GM21526 (cell line): ENCODE data around the gene TYW1.
"Not testable (repeated sequence)": the region's sequence is repeated elsewhere in the genome, so short reads cannot be mapped to it uniquely, and the experiment has no call there.

Source experiments
- ATAC-seq: cut with Tn5 transposase; IDR thresholded peaks from one replicate; pipeline ENCODE4 v1.9.1; 2021; ENCODE audit warnings: moderate library complexity; ENCODE audit not compliant: unreplicated experiment, low FRiP score

The TYW1 gene

DNA sequence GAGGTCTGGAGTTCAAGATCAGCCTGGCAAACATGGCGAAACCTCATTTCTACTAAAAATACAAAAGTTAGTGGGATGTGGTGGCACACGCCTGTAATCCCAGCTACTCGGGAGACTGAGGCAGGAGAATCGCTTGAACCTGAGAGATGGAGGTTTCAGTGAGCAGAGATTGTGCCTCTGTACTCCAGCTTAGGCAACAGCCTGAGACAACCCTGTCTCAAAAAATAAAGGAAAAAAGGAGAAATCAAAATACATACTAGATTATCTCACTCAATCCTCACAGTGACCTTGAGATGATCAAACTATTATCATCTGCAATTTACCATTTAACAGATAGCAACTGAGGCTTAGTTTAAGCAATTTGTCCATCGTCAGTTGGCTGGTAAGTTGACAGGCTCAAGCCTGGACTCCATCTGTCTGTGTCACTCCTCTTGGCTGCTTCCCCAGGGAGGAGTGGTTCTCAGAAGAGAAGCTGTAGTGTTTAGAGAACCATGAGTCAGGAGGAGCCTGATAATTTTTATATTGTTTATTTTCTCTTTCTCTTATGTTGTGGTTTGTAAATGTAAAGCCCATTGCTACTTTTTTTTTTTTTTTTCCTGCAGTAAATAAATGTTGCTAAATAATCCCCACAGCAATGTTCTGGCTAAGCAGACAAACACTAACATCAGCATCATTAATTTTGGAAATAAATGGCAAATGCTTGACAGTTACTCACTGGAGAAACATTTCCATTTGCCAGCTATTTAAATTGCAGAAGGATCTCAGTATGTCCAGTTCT is 46.3 kb downstream of the TYW1 start:
- ATAC-seq: not testable (repeated sequence)

DNA sequence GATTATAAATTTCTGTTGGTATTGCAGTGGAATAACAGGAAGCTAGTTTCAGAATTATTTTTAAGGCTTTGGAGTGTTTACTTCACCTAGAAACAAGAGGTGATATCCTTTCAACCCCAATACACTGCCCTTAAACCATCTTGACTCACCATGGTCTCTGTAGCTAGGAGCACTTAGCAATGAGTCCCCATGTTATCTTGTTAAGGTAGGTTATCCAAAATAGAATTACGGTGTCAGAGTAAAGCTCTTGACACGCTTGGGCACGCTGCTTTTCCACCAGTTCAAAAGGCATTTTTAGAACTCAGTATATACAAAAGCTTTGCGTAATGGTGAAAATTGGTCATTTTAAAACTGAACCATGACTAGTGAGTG is 46.9 kb downstream of the TYW1 start:
- not testable (repeated sequence) for ATAC-seq

DNA sequence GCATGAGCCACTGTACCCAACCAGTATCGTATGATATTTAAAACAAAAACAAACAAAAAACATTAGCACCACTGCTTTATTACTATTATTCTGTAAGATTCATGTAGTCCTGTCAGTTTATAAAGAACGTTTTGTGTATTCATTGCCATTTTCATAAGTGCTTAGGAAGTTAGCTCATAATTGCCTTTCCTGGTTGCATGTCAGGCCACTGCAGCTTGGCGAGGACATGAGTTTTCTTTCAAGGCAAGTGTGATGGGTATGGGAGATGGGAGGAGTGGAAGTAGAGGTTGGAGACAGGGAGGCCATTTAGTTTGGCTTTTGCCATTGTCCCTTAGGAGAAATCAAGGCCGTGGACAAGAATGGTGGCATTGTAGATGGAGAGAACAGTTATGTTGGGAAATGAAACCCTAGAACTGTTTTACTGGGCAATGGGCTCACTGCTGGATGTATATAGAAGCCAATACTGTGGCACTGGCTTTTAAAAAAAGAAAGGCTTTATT is 48.9 kb downstream of the TYW1 start:
- ATAC-seq: no peak

DNA sequence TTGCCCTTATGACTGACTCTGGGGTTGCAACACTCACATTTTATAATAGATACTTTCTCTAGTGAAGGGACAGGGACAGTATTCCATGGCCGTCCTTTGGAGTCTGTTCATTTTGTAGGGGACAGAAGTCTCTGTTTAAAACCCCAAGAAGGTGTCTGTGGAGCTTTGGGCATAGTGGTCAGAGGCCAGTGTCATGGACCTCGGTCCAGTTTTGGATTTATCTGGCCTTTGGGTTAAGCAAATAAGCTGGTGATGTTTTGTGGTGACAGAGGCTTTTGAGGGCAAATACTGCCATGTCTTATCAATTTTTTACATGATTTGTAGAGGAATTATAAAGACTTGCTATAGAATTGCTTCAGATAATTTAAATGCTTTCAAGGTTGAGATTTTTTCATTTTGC is 50.2 kb downstream of the TYW1 start:
- ATAC-seq: not testable (repeated sequence)

DNA sequence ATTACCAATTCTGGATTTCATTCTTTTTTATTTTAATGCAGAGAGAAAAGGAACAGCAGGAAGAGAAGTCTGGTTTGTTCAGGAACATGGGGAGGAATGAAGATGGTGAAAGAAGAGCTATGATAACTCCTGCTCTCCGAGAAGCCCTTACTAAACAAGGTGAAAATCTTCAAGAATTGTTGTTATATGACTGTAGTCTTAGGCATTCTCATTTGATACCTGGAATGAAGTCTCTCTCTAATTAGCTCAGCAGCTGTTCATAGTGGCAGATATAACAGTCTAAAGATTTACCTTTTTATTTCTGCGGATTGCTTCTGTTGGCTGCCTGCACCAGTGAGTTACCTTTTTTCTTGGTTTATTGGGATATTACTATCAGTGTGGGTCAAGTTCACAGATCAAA is 53.3 kb downstream of the TYW1 start:
- ATAC-seq: not testable (repeated sequence)

DNA sequence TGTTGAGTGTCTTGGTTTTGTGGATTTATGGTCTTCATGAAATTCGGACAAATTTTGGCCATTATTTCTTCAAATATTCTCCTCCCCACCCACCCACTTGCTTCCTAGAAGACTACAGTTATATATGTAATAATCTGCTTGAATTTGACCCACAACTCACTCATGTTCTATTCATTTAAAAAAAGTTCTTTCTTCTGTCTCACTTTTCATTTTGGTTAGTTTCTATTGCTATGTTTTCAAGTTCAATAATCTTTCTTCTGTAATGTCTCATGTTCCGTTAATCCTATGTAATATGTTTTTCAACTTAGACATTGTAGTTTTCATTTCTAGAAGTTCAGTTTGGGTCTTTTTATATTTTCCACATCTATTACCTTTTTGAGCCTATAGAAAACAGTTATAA is 55.5 kb downstream of the TYW1 start:
- ATAC-seq: not testable (repeated sequence)

DNA sequence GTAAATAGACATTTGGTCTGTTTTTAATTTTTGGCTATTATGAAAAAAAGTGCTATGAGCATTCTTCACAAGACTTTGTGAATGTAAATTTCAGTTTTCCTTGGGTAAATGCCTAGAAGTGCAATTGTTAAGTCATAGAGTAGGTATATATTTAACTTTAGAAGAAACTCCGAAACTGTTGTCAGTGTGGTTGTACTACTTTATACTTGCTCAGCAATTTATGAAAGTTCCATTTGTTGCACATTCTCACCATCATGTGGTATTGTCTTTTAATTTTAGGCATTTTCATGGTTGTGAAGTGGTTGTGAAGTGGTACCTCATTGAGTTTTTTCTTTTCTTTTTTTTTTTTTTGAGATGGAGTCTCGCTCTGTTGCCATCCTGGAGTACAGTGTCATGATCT is 60.0 kb downstream of the TYW1 start:
- no peak for ATAC-seq

DNA sequence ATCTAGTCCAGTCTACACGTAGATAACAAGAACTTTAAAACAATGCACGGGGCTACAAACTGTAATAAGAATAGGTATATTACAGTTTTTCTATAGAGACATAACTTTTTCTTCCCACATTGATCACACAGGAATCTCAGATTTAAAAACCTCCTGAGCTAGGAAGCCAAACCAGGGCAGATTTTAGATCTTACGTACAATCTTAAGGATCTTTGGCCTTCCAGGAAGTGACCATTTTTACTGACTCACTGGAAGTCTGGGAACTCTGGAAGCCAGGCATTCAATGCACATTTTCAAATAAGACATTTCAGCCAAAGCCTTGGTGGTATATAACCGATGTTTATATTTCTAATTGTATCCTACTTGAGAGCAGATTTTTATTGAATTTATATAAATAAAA is 64.7 kb downstream of the TYW1 start:
- not testable (repeated sequence) for ATAC-seq

DNA sequence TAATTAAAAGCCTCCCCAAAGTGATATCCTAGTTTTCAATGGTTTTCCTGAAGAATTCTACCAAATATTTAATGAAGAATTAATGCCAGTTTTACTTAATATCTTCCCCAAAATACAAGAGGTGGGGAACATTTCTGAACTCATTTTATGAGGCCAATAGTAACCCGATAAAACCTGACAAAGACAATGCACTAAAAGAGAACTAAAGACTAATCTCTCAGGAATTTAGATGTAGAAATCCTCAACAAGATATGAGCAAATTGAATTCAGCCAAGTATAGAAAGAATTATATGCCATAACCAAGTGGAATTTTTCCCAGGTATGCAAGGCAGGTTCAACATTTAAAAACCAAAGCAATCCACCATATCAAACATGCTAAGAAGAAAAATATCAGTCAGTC is 66.2 kb downstream of the TYW1 start:
- not testable (repeated sequence) for ATAC-seq

DNA sequence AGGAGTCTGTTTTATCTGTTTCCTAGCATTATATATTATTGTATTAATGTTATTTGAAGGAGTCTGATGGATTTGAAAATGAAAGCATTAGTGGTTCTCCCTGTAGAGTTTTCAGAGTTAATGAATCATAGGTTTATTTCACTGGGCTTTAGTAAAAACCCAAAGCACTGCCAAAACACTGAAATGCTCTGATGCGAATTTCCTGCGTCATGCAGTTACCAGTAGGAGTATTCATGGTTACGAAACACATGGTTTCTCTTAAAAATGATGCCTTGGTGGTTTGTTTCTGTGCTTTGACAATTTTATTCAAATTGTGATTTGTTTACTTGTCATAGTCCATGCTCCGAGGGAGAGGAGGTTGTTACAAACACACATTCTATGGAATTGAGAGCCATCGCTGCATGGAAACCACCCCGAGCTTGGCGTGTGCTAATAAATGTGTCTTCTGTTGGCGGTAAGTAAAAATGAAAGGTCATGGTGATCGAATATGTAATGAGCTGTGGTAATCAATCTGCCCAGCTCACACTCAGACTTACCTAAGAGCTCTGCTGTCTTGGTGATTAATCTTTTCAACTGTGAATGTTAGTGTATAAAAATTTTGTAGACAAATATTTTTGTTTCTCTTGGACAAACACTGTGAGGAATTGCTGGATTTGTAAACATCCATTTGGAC is 70.5 kb downstream of the TYW1 start:
- not testable (repeated sequence) for ATAC-seq

DNA sequence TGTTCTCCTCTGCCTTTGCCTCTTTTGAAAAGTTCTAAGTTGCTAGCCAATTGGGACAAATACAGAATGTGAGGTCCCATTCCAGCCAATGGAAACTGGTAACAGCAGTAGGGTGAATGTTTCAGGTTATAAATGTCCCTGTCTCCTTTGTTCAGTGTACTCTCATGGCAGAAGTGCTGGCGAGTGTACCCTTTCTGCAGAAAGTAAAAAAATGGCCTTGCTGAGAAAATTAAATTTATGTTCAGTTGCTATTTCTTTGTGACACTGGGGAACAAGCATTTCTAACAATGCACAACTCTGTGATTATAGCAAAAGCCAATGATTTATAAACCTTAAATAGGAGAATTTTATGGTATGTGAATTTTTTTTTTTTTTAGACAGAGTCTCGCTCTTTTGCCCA is 79.5 kb downstream of the TYW1 start:
- not testable (repeated sequence) for ATAC-seq

DNA sequence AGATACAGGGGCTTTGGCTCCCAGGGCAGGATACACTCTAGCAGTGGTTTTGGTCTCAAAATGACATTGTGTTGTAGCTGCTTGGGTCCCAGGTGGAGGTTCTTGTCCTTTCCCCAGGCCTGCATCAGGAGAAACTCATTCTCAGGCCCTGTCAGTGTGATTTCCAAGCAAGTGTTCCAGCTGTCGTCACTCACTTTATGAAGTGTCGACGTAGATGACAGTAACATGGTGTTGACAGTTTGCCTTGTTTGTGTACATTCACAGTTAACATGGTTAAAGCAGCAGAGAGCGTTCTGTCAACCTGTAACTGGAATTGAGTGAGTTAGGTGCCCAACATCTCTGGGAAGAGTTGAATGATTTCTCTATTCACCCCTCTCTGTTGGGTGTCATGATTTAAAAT is 86.2 kb downstream of the TYW1 start:
- not testable (repeated sequence) for ATAC-seq

DNA sequence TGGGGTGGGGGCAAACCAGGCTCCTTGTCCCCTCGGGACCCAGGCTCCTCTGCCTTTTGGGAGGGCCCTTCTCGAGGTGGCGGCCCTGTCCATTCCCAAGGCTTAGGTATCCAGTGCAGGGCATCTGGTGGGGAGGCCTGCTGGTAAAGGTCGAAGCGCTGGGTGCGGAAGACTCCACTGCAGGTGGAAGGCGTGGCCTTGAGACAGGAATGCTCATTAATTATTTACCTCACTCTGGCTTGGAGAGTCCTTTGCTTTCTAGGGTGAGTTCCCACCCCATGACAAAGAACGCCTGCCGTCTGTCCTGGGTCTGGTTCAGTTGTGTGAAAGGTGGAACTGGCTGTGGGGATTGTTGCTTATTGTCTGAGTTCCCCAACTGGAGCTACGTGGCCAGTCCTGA is 92.6 kb downstream of the TYW1 start:
- not testable (repeated sequence) for ATAC-seq

DNA sequence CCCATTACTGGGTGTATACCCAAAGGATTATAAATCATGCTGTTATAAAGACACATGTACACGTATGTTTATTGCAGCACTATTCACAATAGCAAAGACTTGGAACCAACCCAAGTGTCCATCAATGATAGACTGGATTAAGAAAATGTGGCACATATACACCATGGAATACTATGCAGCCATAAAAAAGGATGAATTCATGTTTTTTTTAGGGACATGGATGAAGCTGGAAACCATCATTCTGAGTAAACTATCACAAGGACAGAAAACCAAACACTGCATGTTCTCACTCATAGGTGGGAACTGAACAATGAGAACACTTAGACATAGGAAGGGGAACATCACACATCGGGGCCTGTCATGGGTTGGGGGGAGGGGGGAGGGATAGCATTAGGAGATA is 94.4 kb downstream of the TYW1 start:
- ATAC-seq: not testable (repeated sequence)

DNA sequence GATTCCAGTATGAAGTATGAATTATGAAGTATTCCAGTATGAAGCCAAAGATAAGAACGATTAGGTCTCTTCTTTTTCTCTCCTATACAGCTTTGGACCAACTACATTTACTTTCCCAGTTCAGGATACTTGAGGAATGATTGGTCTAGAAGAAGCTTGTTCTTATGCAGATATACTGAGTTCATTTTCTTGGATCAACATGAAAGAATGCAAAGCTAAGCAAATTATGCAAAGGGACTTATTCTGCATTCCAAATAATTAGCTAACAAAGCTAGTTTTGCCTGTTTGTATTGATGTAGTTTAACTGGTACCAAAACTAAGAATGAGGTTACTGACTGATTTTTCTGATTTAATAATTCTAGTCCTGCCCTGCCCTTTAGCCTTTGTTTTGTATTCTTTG is 101.4 kb downstream of the TYW1 start:
- ATAC-seq: not testable (repeated sequence)

DNA sequence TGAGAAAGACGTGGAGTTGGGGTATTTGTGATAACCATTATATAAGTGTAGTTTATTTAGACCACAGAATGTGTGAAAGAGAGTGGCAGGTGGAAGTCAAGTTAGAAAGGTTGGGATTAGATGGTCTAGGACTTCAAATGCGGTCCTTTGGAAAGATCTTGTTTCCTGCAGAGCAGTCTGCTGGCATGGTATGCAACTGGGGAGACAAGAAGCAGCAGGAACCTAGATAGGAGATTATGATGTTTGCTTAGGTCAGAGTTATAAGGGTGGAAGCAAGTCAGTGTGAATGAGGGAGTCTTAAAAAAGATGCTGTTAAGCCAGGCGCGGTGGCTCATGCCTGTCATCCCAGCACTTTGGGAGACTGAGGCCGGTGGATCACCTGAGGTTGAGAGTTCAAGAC is 102.8 kb downstream of the TYW1 start:
- ATAC-seq: not testable (repeated sequence)

DNA sequence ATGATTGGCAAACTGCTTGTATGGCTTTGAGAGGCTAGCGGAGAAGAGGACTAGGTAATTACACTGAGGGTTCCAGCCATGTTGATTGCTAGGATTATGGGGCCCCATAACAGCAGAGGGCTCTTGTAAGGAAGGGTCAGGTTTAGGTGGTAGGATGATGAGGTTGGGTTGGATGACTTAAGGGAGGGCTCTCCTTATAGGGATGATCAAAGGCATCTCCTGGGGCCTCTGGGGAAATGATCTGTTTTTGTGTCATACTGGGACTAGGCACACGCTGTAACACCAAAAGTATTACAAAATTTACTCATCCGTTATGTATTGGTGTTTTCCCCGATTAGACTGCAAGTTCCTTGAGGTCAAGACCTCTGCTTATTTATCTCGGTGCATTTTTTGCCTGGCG is 103.4 kb downstream of the TYW1 start:
- not testable (repeated sequence) for ATAC-seq

DNA sequence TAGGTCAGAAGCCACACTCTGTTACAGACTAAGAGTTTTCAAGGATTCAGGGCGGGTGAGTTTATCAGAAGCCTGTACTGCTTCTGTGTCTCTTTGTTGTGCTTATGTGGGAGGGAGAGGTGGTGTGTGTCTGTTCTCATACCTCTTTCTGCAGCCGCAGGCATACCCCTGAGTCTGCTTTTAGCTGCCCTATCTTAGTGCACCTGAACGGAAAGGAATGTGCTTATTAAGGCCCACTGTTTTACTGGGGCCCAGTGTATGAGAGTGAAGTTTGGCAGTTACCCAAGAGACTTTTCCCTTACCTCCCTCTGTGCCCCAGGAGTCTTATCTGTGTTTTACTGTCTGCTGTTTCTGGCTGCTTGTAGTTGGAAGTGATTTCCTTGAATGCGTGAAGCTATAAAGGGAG is 104.3 kb downstream of the TYW1 start:
- ATAC-seq: no peak

DNA sequence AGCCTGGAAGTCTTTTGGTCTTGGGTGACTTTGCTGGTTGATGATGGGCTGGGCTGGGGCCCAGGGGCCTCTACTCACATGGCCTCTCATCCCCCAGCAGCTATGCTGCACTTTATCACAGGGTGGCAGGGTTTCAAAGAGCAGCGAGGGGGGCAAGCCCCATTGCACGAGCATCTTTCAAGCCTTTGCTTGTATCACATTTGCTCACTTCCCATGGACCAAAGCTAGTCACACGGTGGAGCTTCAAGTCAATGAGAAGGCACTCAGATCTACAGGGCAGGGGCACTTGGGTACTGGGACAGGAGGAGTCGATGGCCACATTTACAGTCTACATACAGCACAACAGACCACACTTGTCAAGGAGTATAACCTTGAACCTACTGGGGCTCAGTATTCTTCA is 108.3 kb downstream of the TYW1 start:
- not testable (repeated sequence) for ATAC-seq

DNA sequence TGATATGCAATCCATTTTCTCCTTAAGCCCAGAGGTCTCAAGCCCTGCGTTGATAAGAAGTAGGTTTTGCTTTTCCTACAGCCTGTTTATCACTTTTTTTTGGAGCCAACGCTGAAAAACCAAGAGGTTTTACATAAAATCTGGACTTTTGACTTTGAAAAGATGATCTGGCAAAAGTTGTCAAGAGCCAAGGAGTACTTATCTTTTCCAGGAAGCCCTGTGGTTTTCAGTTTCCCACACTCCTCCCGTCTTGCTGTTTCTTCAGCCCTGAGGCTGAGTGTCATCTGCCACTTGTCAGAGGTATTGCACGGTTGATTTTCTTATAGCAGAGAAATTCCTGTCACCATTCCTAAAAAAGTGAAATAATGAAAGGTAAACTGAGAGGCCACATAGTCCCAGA is 108.7 kb downstream of the TYW1 start:
- ATAC-seq: no peak

DNA sequence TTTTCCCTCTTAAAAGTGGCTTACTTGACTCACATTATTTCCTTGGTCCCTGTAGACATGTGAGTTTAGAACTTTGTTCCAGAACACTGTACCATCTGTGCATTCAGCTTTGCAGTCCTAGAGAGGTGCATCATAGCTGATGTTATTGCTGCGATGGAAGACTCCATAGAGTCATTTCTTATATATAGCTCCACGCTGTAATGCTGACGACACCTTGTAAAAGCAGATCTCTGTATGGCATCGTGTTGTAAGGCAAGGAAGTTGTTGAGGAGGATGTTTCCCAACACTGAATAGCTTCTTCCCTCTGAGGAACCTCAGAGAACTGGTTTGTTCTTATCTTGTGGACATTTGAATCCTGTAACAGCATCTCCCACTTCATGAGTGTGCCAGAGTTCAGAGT is 109.6 kb downstream of the TYW1 start:
- ATAC-seq: not testable (repeated sequence)

DNA sequence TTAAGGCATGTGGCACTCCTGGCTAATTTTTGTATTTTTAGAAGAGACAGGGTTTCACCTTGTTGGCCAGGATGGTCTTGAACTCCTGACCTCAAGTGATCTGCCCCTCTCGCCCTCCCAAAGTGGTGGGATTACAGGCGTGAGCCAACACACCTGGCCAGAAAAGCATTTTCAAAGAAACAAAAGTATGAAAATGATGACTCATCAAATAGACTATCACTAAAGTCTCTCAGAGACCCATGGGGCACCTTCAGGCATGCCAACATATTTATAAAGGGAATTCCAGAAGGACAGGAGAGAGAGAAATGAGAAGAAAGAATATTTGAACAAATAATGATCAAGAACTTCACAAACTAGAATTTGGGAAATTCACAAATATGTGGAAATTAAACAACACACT is 114.7 kb downstream of the TYW1 start:
- not testable (repeated sequence) for ATAC-seq
